ENCODE measurements around the gene ESYT1. TPM values are rescaled to one million over a fixed set of nuclear protein-coding genes. Genes with fewer than 3 reads are reported as not detected.

The ESYT1 gene
- total and polyA plus RNA-seq, 5 donors from 2014 or later: 190 to 395 (median 330) TPM

GRCh38 chr12:56145217-56145616, 17.1 kb downstream of the ESYT1 start:
- no peak for DNase-seq
- H3K36me3 Mint-ChIP-seq: peaks cover 35% of the 10 kb centered on the region
- Histone ChIP-seq H3K4me1 (ENCODE audit: control insufficient read depth, insufficient read depth, low read length, poor library complexity, severe bottlenecking) (peaks cover 14% of the 10 kb centered on the region), H3K9me3 (ENCODE audit: control insufficient read depth in 2 of 2, low read length in 2 of 2) (no peaks in the 10 kb centered on the region), H3K36me3 (ENCODE audit: control insufficient read depth, insufficient read depth, low read length) (peaks cover 51% of the 10 kb centered on the region), H3K4me3 (ENCODE audit: low read depth, low read length) (no peak overlapping the region), H3K27me3 (ENCODE audit: control insufficient read depth, insufficient read depth, low read length) (no peaks in the 10 kb centered on the region), H3K27ac (ENCODE audit: insufficient read depth, low read length, poor library complexity, severe bottlenecking) (no peak overlapping the region)
- H3K27ac Mint-ChIP-seq: peak overlapping the region in 1 of 3 donors; percentile 56
- ATAC-seq (ENCODE audit: low read depth in 2 of 2): no peak
- no peak overlapping the region for H3K4me3 Mint-ChIP-seq
- H3K9me3 Mint-ChIP-seq: no peaks in the 10 kb centered on the region
- H3K4me1 Mint-ChIP-seq: peaks cover 3 to 33% (median 23%) of the 10 kb centered on the region in 4 donors
- H3K27me3 Mint-ChIP-seq: no peaks in the 10 kb centered on the region

- peaks cover 9 to 38% (median 29%) of the 10 kb centered on the region in 4 donors for H3K4me1 Mint-ChIP-seq
- H3K4me3 ChIP-seq (ENCODE audit: low read depth, low read length): no peak overlapping the region
- H3K27ac ChIP-seq (ENCODE audit: insufficient read depth, low read length, poor library complexity, severe bottlenecking): peak overlapping the region; percentile 35
- peak overlapping the region in 1 of 3 donors; percentile 26 for H3K27ac Mint-ChIP-seq
- no peaks in the 10 kb centered on the region for H3K27me3 Mint-ChIP-seq
- H3K4me3 Mint-ChIP-seq: peak overlapping the region in 2 of 4 donors; percentile 49 to 90
- H3K36me3 Mint-ChIP-seq: peaks cover 26% of the 10 kb centered on the region
- H3K4me1 ChIP-seq (ENCODE audit: control insufficient read depth, insufficient read depth, low read length, poor library complexity, severe bottlenecking): peaks cover 27% of the 10 kb centered on the region
- ATAC-seq (ENCODE audit: low read depth in 2 of 2) (no peak), DNase-seq (no peak)
- no peaks in the 10 kb centered on the region for H3K27me3 ChIP-seq (ENCODE audit: control insufficient read depth, insufficient read depth, low read length)
- no peaks in the 10 kb centered on the region for H3K9me3 Mint-ChIP-seq
- peaks cover 37% of the 10 kb centered on the region for H3K36me3 ChIP-seq (ENCODE audit: control insufficient read depth, insufficient read depth, low read length)
- no peaks in the 10 kb centered on the region for H3K9me3 ChIP-seq (ENCODE audit: control insufficient read depth in 2 of 2, low read length in 2 of 2)
These were observed 18.7 kb downstream of the ESYT1 start for GRCh38 chr12:56146492-56147460.

- Mint-ChIP-seq H3K4me3 (peak overlapping the region; percentile 84 to 95 (median 93)), H3K27ac (peak overlapping the region; percentile 65 to 97 (median 93)), H3K4me1 (peaks cover 14 to 41% (median 21%) of the 10 kb centered on the region in 4 donors), H3K9me3 (no peaks in the 10 kb centered on the region), H3K36me3 (no peaks in the 10 kb centered on the region), H3K27me3 (peaks cover 4% of the 10 kb centered on the region)
- Histone ChIP-seq H3K27ac (ENCODE audit: insufficient read depth, low read length, poor library complexity, severe bottlenecking) (peak overlapping the region; percentile 96), H3K4me1 (ENCODE audit: control insufficient read depth, insufficient read depth, low read length, poor library complexity, severe bottlenecking) (peaks cover 25% of the 10 kb centered on the region), H3K27me3 (ENCODE audit: control insufficient read depth, insufficient read depth, low read length) (no peaks in the 10 kb centered on the region), H3K4me3 (ENCODE audit: low read depth, low read length) (no peak overlapping the region), H3K9me3 (ENCODE audit: control insufficient read depth in 2 of 2, low read length in 2 of 2) (no peaks in the 10 kb centered on the region), H3K36me3 (ENCODE audit: control insufficient read depth, insufficient read depth, low read length) (no peaks in the 10 kb centered on the region)
- DNase-seq: no peak
- ATAC-seq (ENCODE audit: low read depth in 2 of 2): no peak
These were observed 22.5 kb downstream of the ESYT1 start for GRCh38 chr12:56150563-56150962.

GRCh38 chr12:56151672-56152131, 23.6 kb downstream of the ESYT1 start:
- Mint-ChIP-seq H3K4me1 (peaks cover 12 to 45% (median 19%) of the 10 kb centered on the region in 4 donors), H3K27me3 (peaks cover 4% of the 10 kb centered on the region), H3K9me3 (no peaks in the 10 kb centered on the region), H3K36me3 (no peaks in the 10 kb centered on the region), H3K4me3 (peak overlapping the region; percentile 93 to 96 (median 94)), H3K27ac (peak overlapping the region; percentile 97 to 100 (median 99))
- H3K9me3 ChIP-seq (ENCODE audit: control insufficient read depth in 2 of 2, low read length in 2 of 2): no peaks in the 10 kb centered on the region
- peak overlapping the region; percentile 83 for H3K4me3 ChIP-seq (ENCODE audit: low read depth, low read length)
- H3K4me1 ChIP-seq (ENCODE audit: control insufficient read depth, insufficient read depth, low read length, poor library complexity, severe bottlenecking): peaks cover 25% of the 10 kb centered on the region
- peak overlapping the region; percentile 96 for H3K27ac ChIP-seq (ENCODE audit: insufficient read depth, low read length, poor library complexity, severe bottlenecking)
- no peaks in the 10 kb centered on the region for H3K27me3 ChIP-seq (ENCODE audit: control insufficient read depth, insufficient read depth, low read length)
- peak; percentile 49 to 86 (median 73) for DNase-seq
- peak; percentile 64 to 69 for ATAC-seq (ENCODE audit: low read depth in 2 of 2)
- H3K36me3 ChIP-seq (ENCODE audit: control insufficient read depth, insufficient read depth, low read length): no peaks in the 10 kb centered on the region

- ATAC-seq (ENCODE audit: low read depth in 2 of 2): peak; percentile 94
- H3K4me1 Mint-ChIP-seq: peaks cover 11 to 46% (median 19%) of the 10 kb centered on the region in 4 donors
- H3K27me3 Mint-ChIP-seq: peaks cover 4% of the 10 kb centered on the region
- H3K36me3 Mint-ChIP-seq: no peaks in the 10 kb centered on the region
- peak within 1 kb of the TSS; percentile 93 to 96 (median 94) for H3K4me3 Mint-ChIP-seq
- Histone ChIP-seq H3K4me3 (ENCODE audit: low read depth, low read length) (peak within 1 kb of the TSS; percentile 83), H3K27me3 (ENCODE audit: control insufficient read depth, insufficient read depth, low read length) (no peaks in the 10 kb centered on the region), H3K9me3 (ENCODE audit: control insufficient read depth in 2 of 2, low read length in 2 of 2) (no peaks in the 10 kb centered on the region), H3K36me3 (ENCODE audit: control insufficient read depth, insufficient read depth, low read length) (no peaks in the 10 kb centered on the region), H3K27ac (ENCODE audit: insufficient read depth, low read length, poor library complexity, severe bottlenecking) (peak within 1 kb of the TSS; percentile 96), H3K4me1 (ENCODE audit: control insufficient read depth, insufficient read depth, low read length, poor library complexity, severe bottlenecking) (peaks cover 30% of the 10 kb centered on the region)
- DNase-seq: peak; percentile 89 to 97 (median 90)
- no peaks in the 10 kb centered on the region for H3K9me3 Mint-ChIP-seq
- peak within 1 kb of the TSS; percentile 97 to 100 (median 99) for H3K27ac Mint-ChIP-seq
These were observed 24.2 kb downstream of the ESYT1 start, which contains the start of gene MYL6B for GRCh38 chr12:56152132-56152755. TSS of gene MYL6B (plus strand) at chr12:56152587. CDS start at chr12:56153919, 1,332 bp downstream.

- Histone ChIP-seq H3K4me3 (ENCODE audit: low read depth, low read length) (peak overlapping the region; percentile 46), H3K9me3 (ENCODE audit: control insufficient read depth in 2 of 2, low read length in 2 of 2) (no peaks in the 10 kb centered on the region), H3K27ac (ENCODE audit: insufficient read depth, low read length, poor library complexity, severe bottlenecking) (peak overlapping the region; percentile 96), H3K36me3 (ENCODE audit: control insufficient read depth, insufficient read depth, low read length) (no peaks in the 10 kb centered on the region), H3K4me1 (ENCODE audit: control insufficient read depth, insufficient read depth, low read length, poor library complexity, severe bottlenecking) (peaks cover 36% of the 10 kb centered on the region), H3K27me3 (ENCODE audit: control insufficient read depth, insufficient read depth, low read length) (no peaks in the 10 kb centered on the region)
- Mint-ChIP-seq H3K27me3 (peaks cover 4% of the 10 kb centered on the region), H3K36me3 (no peaks in the 10 kb centered on the region), H3K4me3 (peak overlapping the region; percentile 93 to 96 (median 94)), H3K9me3 (no peaks in the 10 kb centered on the region), H3K4me1 (peaks cover 13 to 52% (median 22%) of the 10 kb centered on the region in 4 donors), H3K27ac (peak overlapping the region; percentile 56 to 97 (median 62))
- ATAC-seq (ENCODE audit: low read depth in 2 of 2): no peak
- DNase-seq: no peak
These were observed 24.9 kb downstream of the ESYT1 start for GRCh38 chr12:56152756-56153677.

GRCh38 chr12:56153678-56154065, 25.6 kb downstream of the ESYT1 start:
- peaks cover 37% of the 10 kb centered on the region for H3K4me1 ChIP-seq (ENCODE audit: control insufficient read depth, insufficient read depth, low read length, poor library complexity, severe bottlenecking)
- Mint-ChIP-seq H3K4me3 (peak overlapping the region; percentile 82 to 95 (median 93)), H3K4me1 (peaks cover 13 to 55% (median 24%) of the 10 kb centered on the region in 4 donors), H3K27me3 (peaks cover 4% of the 10 kb centered on the region), H3K9me3 (no peaks in the 10 kb centered on the region), H3K36me3 (no peaks in the 10 kb centered on the region), H3K27ac (no peak overlapping the region)
- H3K4me3 ChIP-seq (ENCODE audit: low read depth, low read length): no peak overlapping the region
- H3K27me3 ChIP-seq (ENCODE audit: control insufficient read depth, insufficient read depth, low read length): no peaks in the 10 kb centered on the region
- H3K27ac ChIP-seq (ENCODE audit: insufficient read depth, low read length, poor library complexity, severe bottlenecking): no peak overlapping the region
- ATAC-seq (ENCODE audit: low read depth in 2 of 2) (no peak), DNase-seq (no peak)
- H3K36me3 ChIP-seq (ENCODE audit: control insufficient read depth, insufficient read depth, low read length): no peaks in the 10 kb centered on the region
- no peaks in the 10 kb centered on the region for H3K9me3 ChIP-seq (ENCODE audit: control insufficient read depth in 2 of 2, low read length in 2 of 2)

Data from CD4-positive, CD25-positive, alpha-beta regulatory T cell (primary cell).